Occipital lobe (tissue), 2 donors: ENCODE measurements around the gene MAB21L3. TPM values are rescaled to one million over a fixed set of nuclear protein-coding genes. Genes with fewer than 3 reads are reported as not detected.
A peak's percentile ranks its signal among the peaks of the same experiment; 100 is the strongest.
"Not testable (repeated sequence)": the region's sequence is repeated elsewhere in the genome, so short reads cannot be mapped to it uniquely, and the experiment has no call there.

Source experiments
- DNase-seq: peaks from one replicate; lab custom pipeline; 2025; lab: John Stamatoyannopoulos, UW
- total RNA-seq: library from RNA; depleted of rRNA; stranded (reverse); fragments of >200 nt; gene quantifications from one replicate; pipeline ENCODE4 v1.2.3, GENCODE V29; 2014

MAB21L3 gene
- total RNA-seq, 1 donor from 2014 or later = 0.31 TPM

DNA sequence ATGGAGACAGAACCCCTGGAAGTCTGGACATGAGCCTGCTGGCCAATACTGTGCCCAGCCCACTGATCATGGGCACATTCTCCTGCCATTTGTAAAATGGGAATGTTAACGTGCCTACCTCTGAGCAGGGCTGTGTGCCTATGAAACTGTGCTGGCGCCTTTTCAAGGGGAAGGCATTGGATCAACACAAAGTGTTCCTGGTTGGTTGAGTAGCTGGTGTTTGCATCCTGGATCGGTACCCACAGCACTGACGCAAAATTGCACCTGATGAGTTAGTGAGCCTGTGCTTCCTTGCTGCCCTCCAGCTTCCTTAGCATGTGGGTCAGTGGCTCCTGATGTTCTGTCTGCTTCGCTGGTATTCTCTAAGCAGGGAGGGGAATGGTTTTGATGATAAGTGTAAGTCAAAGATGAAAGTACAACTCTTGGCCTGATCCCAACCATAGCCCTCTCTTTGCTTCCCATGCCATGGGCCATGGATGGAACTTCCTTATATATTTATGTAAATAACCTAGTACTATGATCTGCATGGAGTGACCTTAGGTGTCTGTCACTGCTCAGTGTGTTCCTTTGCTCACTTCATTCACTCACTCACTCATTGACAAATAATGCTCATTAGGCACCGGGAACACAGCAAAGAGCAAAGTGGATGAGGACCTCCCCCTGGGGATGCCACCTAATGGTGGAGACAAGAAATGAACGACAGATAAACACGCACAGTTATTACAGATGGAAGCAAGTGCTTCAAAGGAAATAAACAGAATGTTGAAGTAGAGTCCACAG lies 22.7 kb downstream of the MAB21L3 start:
- DNase-seq = no peak

DNA sequence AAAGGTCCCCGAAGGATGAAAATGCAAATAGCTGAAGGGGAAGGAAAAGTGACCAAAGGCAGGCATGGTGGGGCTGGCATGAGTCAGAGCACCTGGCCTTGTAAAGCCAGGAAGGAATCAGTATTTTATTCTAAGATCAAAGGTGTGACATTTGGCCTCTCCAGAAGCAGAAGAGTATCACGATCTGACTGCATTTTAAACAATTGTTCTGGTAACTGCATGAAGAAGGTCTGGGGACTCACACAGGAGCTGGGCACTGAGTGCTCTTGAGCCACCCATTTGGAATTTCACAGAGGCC lies 23.2 kb downstream of the MAB21L3 start:
- DNase-seq = no peak

DNA sequence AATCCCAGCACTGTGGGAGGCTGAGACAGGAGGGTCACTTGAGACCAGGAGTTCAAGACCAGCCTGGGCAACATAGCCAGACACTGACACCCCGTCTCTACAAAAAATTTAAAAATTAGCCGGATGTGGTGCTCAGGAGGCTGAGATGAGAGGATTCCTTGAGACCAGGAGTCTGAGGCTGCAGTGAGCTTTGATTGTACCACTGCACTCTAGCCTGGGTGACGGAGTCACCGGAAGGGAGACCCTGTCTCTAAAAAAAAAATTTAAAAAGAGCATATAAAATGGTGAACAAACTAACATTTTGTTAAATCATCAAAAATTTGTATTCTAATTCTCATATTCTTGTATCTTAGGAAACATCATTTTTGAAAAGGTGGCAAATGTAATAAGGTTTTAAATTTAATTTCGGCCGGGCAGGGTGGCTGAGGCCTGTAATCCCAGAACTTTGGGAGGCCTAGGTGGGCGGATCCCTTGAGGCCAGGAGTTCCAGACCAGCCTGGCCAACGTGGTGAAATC lies 27.1 kb downstream of the MAB21L3 start:
- no peak for DNase-seq

DNA sequence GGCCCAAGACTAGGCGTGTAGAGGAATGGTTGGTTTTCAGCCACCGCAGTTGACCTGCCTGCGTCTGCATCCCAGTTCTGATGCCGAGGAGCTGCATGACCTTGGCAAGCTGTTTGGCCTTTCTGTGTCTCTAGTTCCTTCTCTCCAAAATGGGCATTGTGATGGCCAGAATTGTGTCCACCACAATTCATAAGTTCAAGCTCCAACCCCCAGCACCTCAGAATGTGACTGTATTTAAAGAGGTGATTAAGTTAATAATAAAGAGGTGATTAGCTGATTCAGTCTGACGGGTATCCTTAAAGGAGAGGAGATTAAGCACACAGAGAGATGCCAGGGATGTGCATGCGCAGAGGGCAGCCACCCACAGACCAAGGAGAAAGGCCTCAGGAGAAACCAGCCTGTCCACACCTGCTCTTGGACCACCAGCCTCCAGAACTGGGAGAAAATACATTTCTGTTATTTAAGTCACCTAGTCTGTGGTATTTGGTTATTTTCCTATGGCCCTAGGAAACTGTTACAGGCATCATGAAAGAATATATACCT lies 28.5 kb downstream of the MAB21L3 start:
- DNase-seq = no peak

DNA sequence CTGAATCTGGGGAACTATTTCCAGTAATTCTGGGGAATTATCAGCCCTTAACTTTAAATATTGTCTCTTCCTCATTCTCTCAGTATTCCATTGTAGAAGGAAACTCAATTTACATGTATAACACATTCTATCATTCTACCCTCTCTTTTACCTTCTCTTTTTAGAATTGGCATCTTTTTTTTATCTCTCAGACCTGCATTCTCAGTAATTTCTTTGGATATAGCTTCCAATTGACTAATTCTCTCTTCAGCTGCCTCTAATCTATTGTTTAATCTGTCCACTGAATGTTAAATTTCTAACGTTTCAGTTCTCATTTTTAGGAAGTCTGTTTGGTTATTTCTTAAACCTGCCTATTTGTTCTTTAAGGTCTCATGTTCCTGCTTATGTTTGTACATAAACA lies 33.0 kb downstream of the MAB21L3 start:
- no peak for DNase-seq

DNA sequence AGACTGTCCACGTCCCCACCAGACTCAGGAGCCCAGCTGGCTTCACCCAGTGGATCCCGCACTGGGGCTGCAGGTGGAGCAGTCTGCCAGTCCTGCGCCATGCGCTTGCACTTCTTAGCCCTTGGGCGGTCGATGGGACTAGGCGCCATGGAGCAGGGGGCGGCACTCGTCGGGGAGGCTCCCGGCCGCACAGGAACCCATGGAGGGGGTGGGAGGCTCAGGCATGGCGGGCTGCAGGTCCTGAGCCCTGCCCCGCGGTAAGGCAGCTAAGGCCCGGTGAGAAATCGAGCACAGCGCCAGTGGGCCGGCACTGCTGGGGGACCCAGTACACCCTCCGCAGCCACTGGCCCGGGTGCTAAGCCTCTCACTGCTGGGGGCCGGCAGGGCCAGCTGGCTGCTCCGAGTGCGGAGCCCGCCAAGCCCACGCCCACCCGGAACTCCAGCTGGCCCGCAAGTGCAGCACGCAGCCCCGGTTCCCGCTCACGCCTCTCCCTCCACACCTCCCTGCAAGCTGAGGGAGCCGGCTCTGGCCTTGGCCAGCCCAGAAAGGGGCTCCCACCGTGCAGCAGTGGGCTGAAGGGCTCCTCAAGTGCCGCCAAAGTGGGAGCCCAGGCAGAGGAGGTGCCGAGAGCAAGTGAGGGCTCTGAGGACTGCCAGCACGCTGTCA lies 35.4 kb downstream of the MAB21L3 start:
- not testable (repeated sequence) for DNase-seq

DNA sequence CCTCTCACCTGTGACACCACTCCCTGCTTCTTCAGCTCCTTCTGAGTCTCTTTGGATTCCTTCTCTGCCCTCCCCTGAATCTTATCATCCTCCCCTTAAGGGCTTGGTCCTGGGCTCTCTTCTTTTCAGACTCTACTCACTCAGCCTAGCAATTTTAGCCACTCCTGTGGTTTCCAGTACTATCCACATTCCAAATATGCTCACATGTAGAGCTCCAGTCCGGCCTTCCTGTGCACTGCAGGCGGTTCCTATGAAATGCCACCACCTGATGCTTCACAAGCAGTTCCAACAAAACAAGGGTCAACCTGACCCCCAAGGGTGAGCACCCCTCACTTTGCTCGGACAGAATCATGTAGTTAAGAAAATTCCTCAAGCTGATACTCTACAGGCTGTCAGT lies 35.9 kb downstream of the MAB21L3 start:
- DNase-seq = no peak

DNA sequence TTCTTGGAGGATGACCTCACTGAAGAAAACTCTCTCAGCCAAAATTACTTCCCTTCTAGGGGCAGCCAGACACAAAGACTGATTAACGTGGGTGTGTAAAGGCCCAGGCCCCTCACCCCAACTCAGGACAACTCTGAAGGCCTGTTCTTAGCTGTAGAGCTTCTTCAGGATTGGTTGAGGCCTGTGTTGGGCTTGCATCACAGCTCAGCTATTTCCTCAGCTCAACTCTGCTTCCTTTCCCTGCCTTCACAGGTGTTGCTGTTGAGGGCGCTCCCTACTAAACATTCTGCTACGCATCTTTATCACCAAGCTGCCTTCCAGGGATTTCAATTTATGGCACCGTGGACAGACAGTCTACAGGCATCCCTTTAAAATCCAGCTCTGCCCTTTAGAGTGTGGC lies 36.8 kb downstream of the MAB21L3 start:
- DNase-seq = no peak

DNA sequence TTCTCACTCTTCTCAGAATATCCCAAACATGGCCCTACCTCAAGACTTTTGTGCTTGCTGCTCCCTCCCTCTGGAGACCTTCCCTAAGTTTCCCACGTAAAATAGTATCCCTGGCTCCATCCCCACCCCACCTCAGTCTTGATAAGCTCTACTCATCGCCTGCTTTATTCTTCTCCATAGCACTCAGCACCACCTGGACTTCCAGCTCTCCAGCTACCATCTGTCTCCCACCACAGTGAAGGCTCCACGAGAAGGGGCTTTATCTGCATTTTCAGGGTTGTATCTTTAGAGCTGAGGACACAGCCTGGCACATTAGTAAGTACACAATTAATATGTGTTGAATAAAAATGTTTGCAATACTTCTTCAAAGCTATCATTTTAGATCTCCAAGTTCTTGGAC lies 37.8 kb downstream of the MAB21L3 start:
- DNase-seq = no peak

DNA sequence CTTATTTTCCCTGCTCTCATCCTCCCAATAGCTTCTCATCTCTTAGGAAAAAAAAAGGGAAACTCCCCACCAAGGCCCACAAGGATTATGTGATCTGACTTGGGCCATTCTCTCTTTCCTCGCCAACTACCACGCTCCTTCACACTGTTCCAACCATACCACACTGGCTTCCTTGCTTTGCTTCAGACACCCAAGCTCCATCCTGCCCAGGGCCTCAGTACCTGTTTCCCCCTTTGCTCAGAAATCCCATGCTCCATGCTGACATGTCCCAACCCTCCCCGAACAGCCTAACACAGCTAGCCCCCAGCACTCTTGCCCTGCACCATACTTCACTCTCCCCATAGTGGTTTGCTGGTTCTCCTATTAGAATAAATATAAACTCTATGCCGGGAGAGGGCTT lies 39.2 kb downstream of the MAB21L3 start:
- no peak for DNase-seq

DNA sequence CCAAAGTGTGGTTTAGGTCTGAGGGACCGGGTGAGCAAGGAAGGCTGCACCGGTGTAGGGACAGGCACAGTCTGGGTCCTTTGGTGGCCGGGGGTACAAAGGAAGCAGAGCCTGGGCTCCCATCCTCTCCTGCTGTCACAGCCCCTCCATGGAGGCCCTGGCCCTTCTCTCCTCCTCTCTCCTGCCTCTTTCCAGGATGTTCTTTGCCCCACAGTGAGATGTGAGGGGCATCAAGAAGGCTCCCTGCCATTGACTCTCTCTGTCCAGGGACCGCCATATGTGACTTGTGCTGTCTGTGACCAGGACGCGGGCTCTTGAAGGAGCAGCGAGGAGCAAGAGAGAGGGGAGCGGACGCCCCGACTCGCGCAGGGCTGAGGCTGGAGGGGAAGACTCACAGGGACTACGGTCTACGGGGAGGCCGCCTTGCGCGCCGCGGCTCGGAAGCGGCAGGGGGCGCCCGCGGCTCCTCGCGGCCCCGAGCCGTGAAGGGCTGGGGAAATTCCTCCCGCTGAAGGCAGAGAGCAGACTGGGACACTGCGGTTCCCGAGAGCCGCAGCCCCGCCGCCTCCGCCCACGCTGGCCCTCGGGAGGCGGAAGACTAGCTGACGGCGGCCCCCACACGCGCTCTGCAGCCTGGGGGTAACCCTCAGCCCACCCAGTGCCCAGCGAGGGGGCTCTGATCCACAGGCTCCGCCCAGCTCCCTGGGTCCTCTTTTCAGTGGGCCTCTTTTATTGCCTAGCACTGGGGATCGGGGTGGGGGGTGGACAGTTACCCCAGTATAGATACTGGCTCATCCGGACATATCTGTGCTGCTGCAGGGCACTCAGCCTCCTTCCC lies 40.8 kb downstream of the MAB21L3 start:
- DNase-seq = peak; percentile 74

DNA sequence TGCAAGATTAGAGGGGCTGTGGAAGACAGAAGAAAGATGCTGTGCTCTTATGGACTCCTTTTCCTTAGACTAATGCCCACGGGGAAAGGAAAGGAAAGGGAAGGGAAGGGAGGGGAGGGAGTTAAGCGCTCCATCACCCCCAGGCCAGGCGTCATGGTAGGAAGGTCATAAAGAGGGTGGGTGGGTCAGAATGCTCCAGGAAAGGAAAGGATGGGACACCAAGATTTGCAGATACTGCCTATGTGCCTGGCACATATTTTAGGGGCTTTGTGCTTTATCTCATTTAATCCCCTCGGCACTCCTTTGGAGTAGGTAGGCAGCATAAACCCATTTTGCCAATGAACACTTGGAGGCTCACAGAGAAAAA lies 41.4 kb downstream of the MAB21L3 start:
- DNase-seq = no peak

DNA sequence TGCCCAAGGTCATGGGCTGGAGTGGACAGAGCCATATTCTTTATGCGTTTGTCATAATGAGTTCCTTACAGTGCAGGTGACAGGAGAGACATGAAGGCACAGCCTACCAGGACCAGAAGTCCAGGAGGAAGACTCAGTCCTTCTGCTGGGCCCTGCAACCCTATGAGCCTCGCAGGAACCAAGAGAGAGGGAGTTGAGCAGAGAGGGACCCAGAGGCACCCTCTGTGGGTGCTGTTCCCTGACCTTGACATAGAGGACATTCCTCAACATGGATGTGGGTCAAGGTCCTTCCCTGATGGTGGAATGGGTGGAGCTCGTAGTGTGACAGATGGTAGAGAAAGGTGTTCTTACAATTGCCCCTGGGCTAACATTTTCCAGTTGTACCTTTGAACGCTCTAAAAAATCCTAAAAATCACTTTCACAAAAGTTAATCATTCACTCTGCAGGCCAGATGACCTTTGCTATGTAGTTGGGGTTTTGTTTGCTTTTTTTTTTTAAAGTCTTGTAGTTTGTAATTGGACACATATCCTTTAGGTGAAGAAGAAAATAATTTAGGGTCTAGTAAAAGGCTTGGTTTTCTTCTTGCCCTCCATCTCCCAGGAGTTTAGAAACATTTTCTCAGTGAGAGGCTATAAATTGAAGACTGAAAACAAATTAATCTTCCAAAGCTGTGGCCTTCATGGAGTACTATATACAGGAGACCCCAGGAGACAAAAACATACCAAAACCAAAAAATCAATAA lies 41.9 kb downstream of the MAB21L3 start:
- no peak for DNase-seq

DNA sequence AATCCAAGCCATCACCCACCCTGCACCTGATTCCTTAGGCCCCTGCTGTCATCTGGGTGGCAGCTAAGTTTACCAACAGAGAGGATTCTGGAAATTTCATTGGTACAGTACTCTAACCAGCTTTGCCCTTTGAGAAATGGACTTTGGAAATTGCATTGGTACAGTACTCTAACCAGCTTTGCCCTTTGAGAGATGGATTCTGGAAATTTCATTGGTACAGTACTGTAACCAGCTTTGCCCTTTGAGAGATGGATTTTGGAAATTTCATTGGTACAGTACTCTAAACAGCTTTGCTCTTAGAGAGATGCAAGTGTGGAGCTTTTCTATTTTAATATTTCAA lies 42.5 kb downstream of the MAB21L3 start:
- DNase-seq = no peak

DNA sequence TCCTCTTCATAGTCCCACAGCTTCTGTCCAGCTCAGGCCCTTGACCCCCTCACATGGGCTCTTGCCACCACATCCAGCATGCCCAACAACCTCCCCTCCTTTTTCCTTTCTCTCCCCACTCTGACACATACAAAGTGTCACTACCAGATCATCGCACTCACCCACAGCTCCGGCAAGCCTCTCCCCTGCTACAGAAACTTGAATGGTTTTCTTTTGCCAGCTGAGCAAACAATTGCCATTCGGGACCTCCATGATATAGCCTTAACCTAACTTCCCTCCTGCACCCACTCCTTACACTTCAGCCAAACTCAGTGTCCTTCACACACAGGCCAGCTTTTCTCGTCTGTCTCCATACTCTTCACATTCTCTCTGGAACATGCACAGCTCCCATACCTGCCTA lies 43.3 kb downstream of the MAB21L3 start:
- DNase-seq = no peak

DNA sequence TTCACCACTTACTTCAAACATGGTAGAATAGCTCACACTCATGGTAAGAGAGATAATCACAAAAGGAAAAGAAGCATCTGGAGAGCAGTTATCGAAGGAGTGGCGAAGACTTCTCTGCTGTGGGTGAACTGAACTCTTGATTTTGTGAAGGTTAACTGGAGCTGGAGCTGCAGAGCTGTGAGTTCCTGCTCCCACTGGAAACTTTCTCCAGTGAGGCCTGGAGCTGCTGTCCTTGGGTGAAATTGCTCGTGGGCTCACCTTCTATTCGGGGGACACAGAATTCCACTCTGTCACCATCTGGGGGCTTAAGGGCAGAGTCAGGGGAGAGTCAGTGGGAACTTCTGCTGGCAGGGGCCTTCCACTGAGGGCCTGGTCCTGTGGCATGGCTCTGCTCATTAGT lies 45.9 kb downstream of the MAB21L3 start:
- no peak for DNase-seq

DNA sequence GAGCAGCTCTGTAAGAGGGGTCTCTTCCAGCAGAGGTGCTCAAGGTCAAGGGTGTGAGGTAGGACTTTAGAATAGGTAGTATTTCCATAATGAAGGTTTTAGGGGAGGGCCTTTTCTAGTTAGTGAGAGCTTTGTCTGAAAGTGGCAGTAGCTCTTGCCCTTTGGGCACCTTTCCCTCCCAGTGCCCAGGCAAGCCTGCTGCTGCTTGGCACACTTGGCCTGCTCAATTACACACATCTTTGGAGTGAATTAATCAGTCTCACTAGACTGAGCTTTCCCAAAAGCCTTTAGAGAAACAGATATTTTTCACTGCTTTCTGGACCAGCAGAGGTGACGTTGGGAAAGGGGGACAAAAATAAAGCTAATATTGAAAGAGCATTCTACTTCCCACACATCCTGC lies 48.0 kb downstream of the MAB21L3 start:
- DNase-seq = no peak

DNA sequence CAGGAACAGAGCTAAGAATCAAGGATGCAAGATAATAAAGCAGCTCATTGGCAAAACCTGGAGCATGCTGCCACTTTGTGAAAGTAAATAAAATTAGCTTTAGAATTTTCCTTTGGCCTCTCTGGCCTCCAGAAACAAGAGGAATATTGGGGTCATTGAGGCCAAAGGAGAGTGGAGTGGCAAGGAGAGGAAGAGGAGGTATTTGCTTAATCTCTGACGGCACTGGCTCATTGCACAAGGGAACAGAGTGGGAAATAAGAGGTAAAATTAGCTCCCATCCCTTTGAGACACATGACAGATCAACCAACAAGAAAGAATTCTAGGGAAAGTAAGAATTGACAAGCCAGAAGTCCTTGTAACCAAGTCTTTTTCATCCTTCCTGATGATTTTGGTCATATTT lies 48.4 kb downstream of the MAB21L3 start:
- DNase-seq = no peak

DNA sequence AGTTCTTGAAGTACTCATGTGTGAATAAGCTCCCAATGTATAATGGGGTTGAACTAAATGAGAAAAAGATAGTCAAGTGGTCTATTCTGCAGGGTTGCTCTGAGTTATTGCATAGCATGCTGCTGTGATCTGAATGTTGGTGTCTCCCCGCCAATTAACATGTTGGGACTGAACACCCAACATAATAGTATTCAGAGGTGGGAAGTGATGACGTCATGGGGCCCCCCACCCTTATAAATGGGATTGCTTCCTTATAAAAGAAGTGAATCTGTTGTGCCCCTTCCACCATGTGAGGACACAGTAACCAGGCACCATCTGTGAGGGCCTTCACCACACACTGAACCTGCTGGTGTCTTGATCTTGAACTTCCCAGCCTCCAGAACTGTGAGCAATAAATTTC lies 50.2 kb downstream of the MAB21L3 start:
- no peak for DNase-seq

DNA sequence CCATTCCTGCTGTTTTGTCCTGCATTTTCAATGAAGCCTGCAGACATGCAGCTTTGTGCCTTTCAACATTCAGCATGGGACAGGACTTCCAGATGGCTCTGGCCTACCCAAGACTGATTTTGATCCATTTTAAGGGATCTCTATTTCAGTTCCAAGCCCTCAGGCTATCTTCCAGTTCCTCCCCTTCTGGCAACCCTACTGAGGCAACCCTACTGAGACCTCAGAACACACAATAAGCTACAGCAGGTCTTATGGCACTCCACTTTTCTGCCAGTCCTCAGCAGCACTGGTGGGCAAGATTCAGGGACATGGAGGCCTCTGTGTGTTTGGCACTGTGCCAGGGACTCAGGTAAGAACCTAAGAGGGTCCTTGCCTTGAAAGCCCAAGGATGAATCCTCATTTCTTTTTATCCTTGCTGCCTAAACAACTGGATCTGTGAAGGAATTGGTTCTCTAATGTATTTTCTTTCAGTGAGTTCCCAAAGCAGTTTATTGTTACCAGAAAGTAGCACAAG lies 50.7 kb downstream of the MAB21L3 start:
- DNase-seq = no peak

DNA sequence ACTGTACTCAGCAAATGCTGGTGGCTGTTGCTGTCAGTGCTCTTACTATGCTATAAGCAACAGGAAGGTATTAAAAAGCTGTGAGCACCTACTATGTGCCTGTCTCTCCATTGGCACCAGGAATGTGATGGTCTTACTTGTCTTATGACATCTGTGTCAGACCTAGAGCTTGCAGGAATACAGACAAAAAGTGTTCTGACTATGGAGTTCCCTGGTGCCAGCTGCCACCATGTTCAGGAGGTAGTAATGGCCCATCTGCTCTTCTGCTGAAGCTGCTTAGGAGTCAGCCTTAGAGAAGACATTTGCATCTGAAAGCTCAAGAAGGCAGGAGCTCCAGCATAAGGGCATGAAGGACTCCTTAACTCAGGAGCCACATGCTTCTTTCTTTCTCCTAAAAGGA lies 52.3 kb downstream of the MAB21L3 start:
- DNase-seq = no peak
